ENCODE measurements around the gene DDX46. TPM values are rescaled to one million over a fixed set of nuclear protein-coding genes. Genes with fewer than 3 reads are reported as not detected.

DDX46 gene
- 8.6 and 17.3 TPM in 2 replicates for total RNA-seq

GRCh38 chr5:134758504-134759341 lies at the start of gene DDX46:
Gene DDX46, plus strand, starts transcription at chr5:134758779. Its CDS starts 160 bp downstream, at chr5:134758939.

GRCh38 chr5:134738133-134738962 lies 20.2 kb upstream of the DDX46 start, which contains the start of gene CAMLG:
Gene CAMLG, plus strand, starts transcription at chr5:134738548. Its CDS starts 73 bp downstream, at chr5:134738621.

GRCh38 chr5:134845852-134846640 lies 87.5 kb downstream of the DDX46 start, which contains the start of gene C5orf24:
Gene C5orf24, plus strand, starts transcription at chr5:134845968. Its CDS starts 8,933 bp downstream, at chr5:134854901.

GRCh38 chr5:134873987-134874830 lies 115.6 kb downstream of the DDX46 start, which contains the start of gene TXNDC15:
Gene TXNDC15, plus strand, starts transcription at chr5:134874371. Its CDS starts 57 bp downstream, at chr5:134874428.

Other genes with a start within 250 kb of the DDX46 start
- 30.1 and 31.7 TPM in 2 replicates for gene JADE2, start 233.1 kb upstream of the DDX46 start, total RNA-seq
- 14.5 and 18.9 TPM in 2 replicates for gene SAR1B, start 126.0 kb upstream of the DDX46 start, total RNA-seq
- 10.3 and 12.2 TPM in 2 replicates for gene SEC24A, start 110.0 kb upstream of the DDX46 start, total RNA-seq
- 12.9 and 27.9 TPM in 2 replicates for gene CAMLG, start 20.2 kb upstream of the DDX46 start, total RNA-seq
- 33.7 and 41.2 TPM in 2 replicates for gene C5orf24, start 87.2 kb downstream of the DDX46 start, total RNA-seq
- gene TXNDC15, start 115.6 kb downstream of the DDX46 start, total RNA-seq: 70.5 and 81.6 TPM in 2 replicates
- gene PCBD2, start 146.4 kb downstream of the DDX46 start, total RNA-seq: 6.2 and 7.5 TPM in 2 replicates
- 0.13 and 0.16 TPM in 2 replicates for gene CATSPER3, start 209.1 kb downstream of the DDX46 start, total RNA-seq

Measured in mesangial cell (primary cell).